Colonic mucosa (tissue), 4 donors: ENCODE measurements around the gene VENTX. TPM values are rescaled to one million over a fixed set of nuclear protein-coding genes. Genes with fewer than 3 reads are reported as not detected.

Experiments used
- DNase-seq: peaks from one replicate; pipeline ENCODE4 v3.0.0-alpha.2; 2020
- H3K27ac ChIP-seq: fragments of 200-600 bp; one replicate; pipeline ENCODE4 v1.8.0; 2021
- H3K27me3 ChIP-seq: fragments of 200-600 bp; one replicate; pipeline ENCODE4 v1.8.0; 2021
- H3K36me3 ChIP-seq: fragments of 200-600 bp; one replicate; pipeline ENCODE4 v1.8.0; 2021
- H3K4me1 ChIP-seq: fragments of 200-600 bp; one replicate; pipeline ENCODE4 v1.8.0; 2021; ENCODE audit warnings: mild to moderate bottlenecking
- H3K4me3 ChIP-seq: fragments of 200-600 bp; one replicate; pipeline ENCODE4 v1.8.0; 2021
- H3K9ac ChIP-seq, 2 donors: one replicate each; pipeline ENCODE4 v1.7.0; 2013; ENCODE audit warnings: control low read depth in 2 of 2, low read depth in 2 of 2, low read length in 2 of 2
- H3K9me3 ChIP-seq: fragments of 200-600 bp; one replicate; pipeline ENCODE4 v1.8.0; 2021
- CTCF ChIP-seq: fragments of 200-600 bp; IDR thresholded peaks from one replicate; pipeline ENCODE4 v1.8.0; 2022; ENCODE audit warnings: antibody characterized with exemption, mild to moderate bottlenecking
- intact Hi-C: fragments of 100-400 bp; cut with DNase I; formaldehyde crosslinking; loops from one replicate; pipeline ENCODE4 v1.14.1; 2022
- total RNA-seq, 2 donors: library from RNA; stranded (reverse); fragmentation: NEBNext Ultra II Directional in 1 of 2; extraction: Animal tissue kit (Norgen Biotek cat#: 25700) in 1 of 2; gene quantifications; one replicate each; pipeline ENCODE4 v1.2.1, GENCODE V29; 2021
- donor health status: healthy.
- donor health status: DM: no; HTN: no; CAD: no.
- donor health status: DM: no; HTN: no; CAD: no.

VENTX gene
- total RNA-seq, 2 donors from 2014 or later = 0.15 to 0.24 TPM

DNA sequence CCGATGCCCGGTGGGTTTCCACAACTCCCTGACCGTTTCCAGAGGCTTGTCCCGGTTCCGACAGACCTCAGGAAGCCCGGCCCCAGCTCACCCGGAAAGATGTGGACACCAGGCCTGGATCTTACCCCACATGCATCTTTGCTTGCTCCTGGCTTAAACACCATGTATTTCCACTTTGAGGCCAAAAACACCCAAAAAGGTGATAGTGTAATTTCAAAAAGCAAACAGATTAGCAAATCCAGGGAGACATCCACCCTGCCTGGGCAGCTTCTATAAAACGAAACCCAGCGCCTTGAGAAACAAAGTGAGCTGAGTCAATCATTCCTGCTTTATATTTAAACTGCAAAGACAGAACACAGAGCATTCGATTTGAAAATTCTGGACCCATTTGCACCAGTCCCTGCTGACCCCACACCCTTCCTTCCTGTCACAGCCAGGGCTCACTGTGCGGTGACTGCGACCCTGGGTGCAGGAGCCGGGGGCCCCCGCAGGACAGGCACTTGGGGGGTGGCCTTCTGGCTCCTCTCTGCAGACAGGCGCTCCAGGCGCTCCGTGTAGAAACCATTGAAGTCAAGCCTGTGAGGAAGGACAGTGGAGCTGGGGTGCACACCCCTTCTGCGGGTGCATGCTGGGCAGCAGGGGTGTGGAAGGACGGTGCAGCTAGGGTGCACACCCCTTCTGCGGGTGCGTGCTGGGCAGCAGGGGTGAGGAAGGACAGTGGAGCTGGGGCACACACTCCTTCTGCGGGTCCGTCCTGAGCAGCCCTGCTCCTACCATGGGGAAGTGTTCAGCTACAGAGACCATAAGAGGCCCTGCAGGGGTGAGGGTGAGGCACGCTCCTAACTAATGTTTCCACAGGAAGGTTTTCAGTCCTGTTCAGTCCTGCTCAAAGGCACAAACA is 41.9 kb downstream of the VENTX start:
- H3K4me1 ChIP-seq = peaks cover 4% of the 10 kb centered on the region
- intact Hi-C loops = no loop called here

DNA sequence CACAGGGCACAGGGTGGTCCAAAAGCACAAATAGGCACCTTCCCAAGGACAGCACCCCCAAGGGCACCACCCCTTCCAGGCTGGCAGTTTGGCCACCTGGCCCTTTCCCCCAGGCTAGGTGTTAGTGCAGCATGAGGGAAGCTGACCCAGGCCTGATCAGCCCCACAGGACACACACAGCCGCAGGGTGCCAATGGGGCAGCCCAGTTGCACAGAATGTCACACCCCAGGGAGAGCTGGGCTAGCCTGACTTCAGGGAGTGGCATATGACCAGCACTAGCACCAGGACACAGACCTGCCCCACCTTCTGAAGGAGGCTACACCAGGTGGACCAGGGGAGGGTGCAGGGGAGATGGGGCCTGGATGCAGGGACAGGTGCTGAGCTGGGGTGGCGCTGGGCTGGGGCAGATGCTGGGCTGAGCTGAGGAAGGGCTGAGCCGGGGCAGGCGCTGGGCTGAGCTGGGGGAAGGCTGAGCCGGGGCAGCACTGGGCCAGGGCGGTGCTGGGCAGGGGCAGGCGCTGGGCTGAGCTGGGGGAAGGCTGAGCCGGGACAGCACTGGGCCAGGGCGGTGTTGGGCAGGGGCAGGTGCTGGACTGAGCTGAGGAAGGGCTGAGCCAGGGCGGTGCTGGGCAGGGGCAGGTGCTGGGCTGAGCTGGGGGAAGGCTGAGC is 42.9 kb downstream of the VENTX start:
- Histone ChIP-seq H3K9ac (no peak overlapping the region), H3K27me3 (peaks cover 16% of the 10 kb centered on the region), H3K27ac (no peak overlapping the region), H3K9me3 (no peaks in the 10 kb centered on the region), H3K36me3 (peaks cover 4% of the 10 kb centered on the region), H3K4me1 (peaks cover 4% of the 10 kb centered on the region), H3K4me3 (no peak overlapping the region)
- intact Hi-C loops = no loop called here
- no peak for DNase-seq
- TF ChIP-seq CTCF = no peak

More for the DNA sequence above, 41.9 kb downstream of the VENTX start:
- H3K27ac ChIP-seq = peak overlapping the region; percentile 41
- H3K4me3 ChIP-seq = no peak overlapping the region
- peaks cover 16% of the 10 kb centered on the region for H3K27me3 ChIP-seq
- H3K36me3 ChIP-seq = peaks cover 4% of the 10 kb centered on the region
- peak overlapping the region in 1 of 2 donors; percentile 18 for H3K9ac ChIP-seq
- no peaks in the 10 kb centered on the region for H3K9me3 ChIP-seq
- no peak for DNase-seq
- no peak for TF ChIP-seq CTCF

DNA sequence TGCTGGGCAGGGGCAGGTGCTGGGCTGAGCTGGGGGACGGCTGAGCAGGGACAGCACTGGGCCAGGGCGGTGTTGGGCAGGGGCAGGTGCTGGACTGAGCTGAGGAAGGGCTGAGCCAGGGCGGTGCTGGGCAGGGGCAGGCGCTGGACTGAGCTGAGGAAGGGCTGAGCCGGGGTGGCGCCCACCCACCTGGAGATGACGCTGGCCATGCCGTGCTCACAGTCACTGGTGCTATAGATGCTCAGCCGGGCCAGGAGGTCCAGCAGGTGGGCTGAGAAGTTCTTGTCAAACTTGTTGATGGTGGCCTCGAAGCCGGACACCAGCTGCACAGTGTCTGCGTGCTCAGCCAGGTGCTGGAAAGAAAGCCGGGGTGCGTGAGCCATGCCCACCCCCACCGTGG is 43.4 kb downstream of the VENTX start:
- intact Hi-C loops = no loop called here
- no peak for DNase-seq
- H3K9me3 ChIP-seq = no peaks in the 10 kb centered on the region
- TF ChIP-seq CTCF = no peak
- peaks cover 12% of the 10 kb centered on the region for H3K27me3 ChIP-seq
- no peak overlapping the region for H3K4me3 ChIP-seq
- H3K4me1 ChIP-seq = peaks cover 4% of the 10 kb centered on the region
- no peak overlapping the region for H3K27ac ChIP-seq
- no peak overlapping the region for H3K9ac ChIP-seq
- H3K36me3 ChIP-seq = peaks cover 4% of the 10 kb centered on the region

- DNase-seq = no peak
Measured at GRCh38 chr10:133281628-133282372, 44.1 kb downstream of the VENTX start.

More at GRCh38 chr10:133281628-133282372, 44.1 kb downstream of the VENTX start:
- Histone ChIP-seq H3K9me3 (no peaks in the 10 kb centered on the region), H3K4me1 (peaks cover 4% of the 10 kb centered on the region), H3K36me3 (peaks cover 4% of the 10 kb centered on the region), H3K9ac (no peak overlapping the region), H3K4me3 (no peak overlapping the region), H3K27me3 (peaks cover 4% of the 10 kb centered on the region), H3K27ac (no peak overlapping the region)
- no peak for TF ChIP-seq CTCF
- intact Hi-C loops = no loop called here
